ENCODE results near the gene EFHC2. TPM values are rescaled to one million over a fixed set of nuclear protein-coding genes. Genes with fewer than 3 reads are reported as not detected.

EFHC2 gene
- total and polyA plus RNA-seq, 2 of the 8 experiments (the other 6 are each of a cell fraction or from before 2014, with no cell fraction given), result 1.8 to 3.4 TPM

DNA sequence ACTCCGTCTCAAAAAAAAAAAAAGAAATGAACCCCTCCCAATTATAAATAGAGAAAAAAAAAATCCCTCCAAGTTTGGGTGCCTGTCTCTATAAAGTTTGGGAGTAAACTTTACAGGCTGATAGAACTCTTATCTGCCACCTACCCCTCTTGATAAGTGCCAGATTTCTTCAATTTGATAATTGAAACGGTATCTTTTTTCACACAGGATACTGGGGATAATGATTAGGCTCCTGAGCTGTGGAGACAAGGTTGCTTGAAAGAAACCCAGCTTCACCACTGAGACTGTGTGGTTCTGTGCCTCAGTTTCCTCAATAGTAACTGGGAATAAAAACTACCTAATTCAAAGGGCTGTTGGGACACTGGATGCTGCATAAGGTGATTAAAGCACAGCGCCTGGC is 606 bp downstream of the EFHC2 start (continued):
- TF ChIP-seq, protein P1, sequence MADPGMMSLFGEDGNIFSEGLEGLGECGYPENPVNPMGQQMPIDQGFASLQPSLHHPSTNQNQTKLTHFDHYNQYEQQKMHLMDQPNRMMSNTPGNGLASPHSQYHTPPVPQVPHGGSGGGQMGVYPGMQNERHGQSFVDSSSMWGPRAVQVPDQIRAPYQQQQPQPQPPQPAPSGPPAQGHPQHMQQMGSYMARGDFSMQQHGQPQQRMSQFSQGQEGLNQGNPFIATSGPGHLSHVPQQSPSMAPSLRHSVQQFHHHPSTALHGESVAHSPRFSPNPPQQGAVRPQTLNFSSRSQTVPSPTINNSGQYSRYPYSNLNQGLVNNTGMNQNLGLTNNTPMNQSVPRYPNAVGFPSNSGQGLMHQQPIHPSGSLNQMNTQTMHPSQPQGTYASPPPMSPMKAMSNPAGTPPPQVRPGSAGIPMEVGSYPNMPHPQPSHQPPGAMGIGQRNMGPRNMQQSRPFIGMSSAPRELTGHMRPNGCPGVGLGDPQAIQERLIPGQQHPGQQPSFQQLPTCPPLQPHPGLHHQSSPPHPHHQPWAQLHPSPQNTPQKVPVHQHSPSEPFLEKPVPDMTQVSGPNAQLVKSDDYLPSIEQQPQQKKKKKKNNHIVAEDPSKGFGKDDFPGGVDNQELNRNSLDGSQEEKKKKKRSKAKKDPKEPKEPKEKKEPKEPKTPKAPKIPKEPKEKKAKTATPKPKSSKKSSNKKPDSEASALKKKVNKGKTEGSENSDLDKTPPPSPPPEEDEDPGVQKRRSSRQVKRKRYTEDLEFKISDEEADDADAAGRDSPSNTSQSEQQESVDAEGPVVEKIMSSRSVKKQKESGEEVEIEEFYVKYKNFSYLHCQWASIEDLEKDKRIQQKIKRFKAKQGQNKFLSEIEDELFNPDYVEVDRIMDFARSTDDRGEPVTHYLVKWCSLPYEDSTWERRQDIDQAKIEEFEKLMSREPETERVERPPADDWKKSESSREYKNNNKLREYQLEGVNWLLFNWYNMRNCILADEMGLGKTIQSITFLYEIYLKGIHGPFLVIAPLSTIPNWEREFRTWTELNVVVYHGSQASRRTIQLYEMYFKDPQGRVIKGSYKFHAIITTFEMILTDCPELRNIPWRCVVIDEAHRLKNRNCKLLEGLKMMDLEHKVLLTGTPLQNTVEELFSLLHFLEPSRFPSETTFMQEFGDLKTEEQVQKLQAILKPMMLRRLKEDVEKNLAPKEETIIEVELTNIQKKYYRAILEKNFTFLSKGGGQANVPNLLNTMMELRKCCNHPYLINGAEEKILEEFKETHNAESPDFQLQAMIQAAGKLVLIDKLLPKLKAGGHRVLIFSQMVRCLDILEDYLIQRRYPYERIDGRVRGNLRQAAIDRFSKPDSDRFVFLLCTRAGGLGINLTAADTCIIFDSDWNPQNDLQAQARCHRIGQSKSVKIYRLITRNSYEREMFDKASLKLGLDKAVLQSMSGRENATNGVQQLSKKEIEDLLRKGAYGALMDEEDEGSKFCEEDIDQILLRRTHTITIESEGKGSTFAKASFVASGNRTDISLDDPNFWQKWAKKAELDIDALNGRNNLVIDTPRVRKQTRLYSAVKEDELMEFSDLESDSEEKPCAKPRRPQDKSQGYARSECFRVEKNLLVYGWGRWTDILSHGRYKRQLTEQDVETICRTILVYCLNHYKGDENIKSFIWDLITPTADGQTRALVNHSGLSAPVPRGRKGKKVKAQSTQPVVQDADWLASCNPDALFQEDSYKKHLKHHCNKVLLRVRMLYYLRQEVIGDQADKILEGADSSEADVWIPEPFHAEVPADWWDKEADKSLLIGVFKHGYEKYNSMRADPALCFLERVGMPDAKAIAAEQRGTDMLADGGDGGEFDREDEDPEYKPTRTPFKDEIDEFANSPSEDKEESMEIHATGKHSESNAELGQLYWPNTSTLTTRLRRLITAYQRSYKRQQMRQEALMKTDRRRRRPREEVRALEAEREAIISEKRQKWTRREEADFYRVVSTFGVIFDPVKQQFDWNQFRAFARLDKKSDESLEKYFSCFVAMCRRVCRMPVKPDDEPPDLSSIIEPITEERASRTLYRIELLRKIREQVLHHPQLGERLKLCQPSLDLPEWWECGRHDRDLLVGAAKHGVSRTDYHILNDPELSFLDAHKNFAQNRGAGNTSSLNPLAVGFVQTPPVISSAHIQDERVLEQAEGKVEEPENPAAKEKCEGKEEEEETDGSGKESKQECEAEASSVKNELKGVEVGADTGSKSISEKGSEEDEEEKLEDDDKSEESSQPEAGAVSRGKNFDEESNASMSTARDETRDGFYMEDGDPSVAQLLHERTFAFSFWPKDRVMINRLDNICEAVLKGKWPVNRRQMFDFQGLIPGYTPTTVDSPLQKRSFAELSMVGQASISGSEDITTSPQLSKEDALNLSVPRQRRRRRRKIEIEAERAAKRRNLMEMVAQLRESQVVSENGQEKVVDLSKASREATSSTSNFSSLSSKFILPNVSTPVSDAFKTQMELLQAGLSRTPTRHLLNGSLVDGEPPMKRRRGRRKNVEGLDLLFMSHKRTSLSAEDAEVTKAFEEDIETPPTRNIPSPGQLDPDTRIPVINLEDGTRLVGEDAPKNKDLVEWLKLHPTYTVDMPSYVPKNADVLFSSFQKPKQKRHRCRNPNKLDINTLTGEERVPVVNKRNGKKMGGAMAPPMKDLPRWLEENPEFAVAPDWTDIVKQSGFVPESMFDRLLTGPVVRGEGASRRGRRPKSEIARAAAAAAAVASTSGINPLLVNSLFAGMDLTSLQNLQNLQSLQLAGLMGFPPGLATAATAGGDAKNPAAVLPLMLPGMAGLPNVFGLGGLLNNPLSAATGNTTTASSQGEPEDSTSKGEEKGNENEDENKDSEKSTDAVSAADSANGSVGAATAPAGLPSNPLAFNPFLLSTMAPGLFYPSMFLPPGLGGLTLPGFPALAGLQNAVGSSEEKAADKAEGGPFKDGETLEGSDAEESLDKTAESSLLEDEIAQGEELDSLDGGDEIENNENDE (IDR thresholded peaks at IDR 0.05; ENCODE audit: insufficient replicate concordance, low read length), result no peak
- TF ChIP-seq CBX5 (IDR thresholded peaks at IDR 0.05; ENCODE audit: low read depth, low read length) (no peak), FOSL1 (IDR thresholded peaks at IDR 0.05; ENCODE audit: insufficient read depth, low read depth, low read length) (no peak), BRCA1 (IDR thresholded peaks at IDR 0.05; ENCODE audit: low read depth, low read length) (no peak), JUN (IDR thresholded peaks at IDR 0.05; ENCODE audit: low read depth, low read length) (no peak), TBP (IDR thresholded peaks at IDR 0.05; ENCODE audit: low read depth, low read length) (no peak), RFX5 (IDR thresholded peaks at IDR 0.05; ENCODE audit: borderline replicate concordance, low read depth, low read length) (no peak), EGR1 (IDR thresholded peaks at IDR 0.05; ENCODE audit: borderline replicate concordance, low read depth, low read length) (no peak), MAFK (IDR thresholded peaks at IDR 0.05; ENCODE audit: low read depth, low read length) (no peak), POU5F1 (IDR thresholded peaks at IDR 0.05; ENCODE audit: low read depth, low read length) (no peak), PHF8 (conservative IDR thresholded peaks at IDR 0.05; ENCODE audit: low read depth, low read length) (no peak), TEAD4 (IDR thresholded peaks at IDR 0.05; ENCODE audit: low read depth, low read length) (no peak)
